Body of pancreas (tissue), 4 donors: ENCODE results near the gene GRIN2D. TPM values are rescaled to one million over a fixed set of nuclear protein-coding genes. Genes with fewer than 3 reads are reported as not detected.

Source experiments
- ATAC-seq: fragments of 150-250 bp; one replicate; pipeline ENCODE4 v1.9.1; 2016
- DNase-seq, 4 donors: peaks; one replicate each; pipeline ENCODE4 v3.0.0-alpha.2; 2019
- H3K27ac ChIP-seq, 4 donors: fragments of 200-600 bp; sonication (generic); 1 replicate in 3 of 4; 2 replicates in 1 of 4; pipeline versions ENCODE4 v1.5.1 to v1.6.1; 2016 to 2019; ENCODE audit warnings: mild to moderate bottlenecking in 1 of 4, mixed read lengths in 1 of 4, moderate library complexity in 1 of 4
- H3K27me3 ChIP-seq, 2 donors: fragments of 200-600 bp; sonication (generic); one replicate each; pipeline ENCODE4 v1.6.0; 2016; ENCODE audit warnings: mild to moderate bottlenecking in 1 of 2
- H3K36me3 ChIP-seq, 2 donors: fragments of 200-600 bp; sonication (generic); replicated peaks in 1 of 2; 2 replicates each; pipeline ENCODE4 v1.5.1; 2016; ENCODE audit warnings: low read depth in 2 of 2; ENCODE audit not compliant: insufficient read depth in 1 of 2
- H3K4me1 ChIP-seq: fragments of 200-600 bp; sonication (generic); one replicate; pipeline ENCODE4 v1.6.0; 2016
- H3K4me3 ChIP-seq, 2 donors: fragments of 200-600 bp; sonication (generic); 1 replicate in 1 of 2; 2 replicates in 1 of 2; pipeline ENCODE4 v1.5.1; 2016 to 2019
- H3K9me3 ChIP-seq, 3 donors: fragments of 200-600 bp; sonication (generic); 1 replicate in 2 of 3; 2 replicates in 1 of 3; pipeline ENCODE4 v1.5.1; 2016
- POLR2A ChIP-seq, 3 donors: fragments of 450-650 bp; IDR thresholded peaks; one replicate each; pipeline ENCODE4 v1.6.1; 2016; ENCODE audit warnings: antibody characterized with exemption in 3 of 3, mild to moderate bottlenecking in 2 of 3
- WGBS, 2 donors: methylation state at CpG; one replicate each; pipeline ENCODE4 v1.1.5; 2017; 5-methylcytosine and 5-hydroxymethylcytosine counted together
- intact Hi-C: fragments of 100-400 bp; cut with DNase I; formaldehyde crosslinking; loops from one replicate; pipeline ENCODE4 v1.15.1; 2023
- total RNA-seq, 2 donors: library from RNA; depleted of rRNA; stranded (reverse); fragments of >200 nt; gene quantifications; one replicate each; pipeline ENCODE4 v1.1.0, GENCODE V29; 2016
- TF ChIP-seq, protein P1 (sequence below), 7 experiments: fragments of 450-650 bp in 4 of 7; fragments of 200-600 bp in 3 of 7; sonication (generic) in 3 of 7; IDR thresholded peaks; one replicate each; pipeline ENCODE4 v1.5.1; 2016 to 2019; ENCODE audit warnings: antibody characterized with exemption in 7 of 7

Gene GRIN2D
- total RNA-seq, 2 donors from 2014 or later: 0.26 to 2.0 TPM

DNA sequence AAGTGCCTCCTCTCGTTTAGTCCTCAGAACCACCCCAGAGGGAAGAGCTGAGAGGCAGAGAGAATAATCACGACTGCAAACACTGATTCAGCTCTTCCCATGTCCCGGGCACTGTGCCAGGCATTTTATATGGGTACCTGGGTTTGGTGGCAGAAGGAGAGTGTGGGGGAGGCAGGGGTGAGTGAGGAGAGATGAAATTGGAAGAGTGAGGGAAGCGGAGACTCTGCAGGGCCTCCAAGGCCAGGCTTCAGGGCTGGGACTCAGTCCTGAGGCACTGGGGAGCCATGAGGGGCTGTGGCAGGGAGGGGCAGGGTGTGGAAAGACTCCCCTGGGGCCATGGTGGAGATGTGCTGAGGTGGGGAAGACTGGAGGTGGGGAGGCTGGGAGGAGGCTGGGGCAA, 20.6 kb upstream of the GRIN2D start:
- Histone ChIP-seq H3K36me3 (no peaks in the 10 kb centered on the region), H3K27me3 (no peaks in the 10 kb centered on the region), H3K27ac (no peak overlapping the region), H3K4me3 (no peak overlapping the region), H3K4me1 (peaks cover 12% of the 10 kb centered on the region), H3K9me3 (no peaks in the 10 kb centered on the region)
- intact Hi-C loops: no loop called here
- TF ChIP-seq POLR2A (IDR thresholded peaks at IDR 0.05): no peak
- TF ChIP-seq, protein P1, sequence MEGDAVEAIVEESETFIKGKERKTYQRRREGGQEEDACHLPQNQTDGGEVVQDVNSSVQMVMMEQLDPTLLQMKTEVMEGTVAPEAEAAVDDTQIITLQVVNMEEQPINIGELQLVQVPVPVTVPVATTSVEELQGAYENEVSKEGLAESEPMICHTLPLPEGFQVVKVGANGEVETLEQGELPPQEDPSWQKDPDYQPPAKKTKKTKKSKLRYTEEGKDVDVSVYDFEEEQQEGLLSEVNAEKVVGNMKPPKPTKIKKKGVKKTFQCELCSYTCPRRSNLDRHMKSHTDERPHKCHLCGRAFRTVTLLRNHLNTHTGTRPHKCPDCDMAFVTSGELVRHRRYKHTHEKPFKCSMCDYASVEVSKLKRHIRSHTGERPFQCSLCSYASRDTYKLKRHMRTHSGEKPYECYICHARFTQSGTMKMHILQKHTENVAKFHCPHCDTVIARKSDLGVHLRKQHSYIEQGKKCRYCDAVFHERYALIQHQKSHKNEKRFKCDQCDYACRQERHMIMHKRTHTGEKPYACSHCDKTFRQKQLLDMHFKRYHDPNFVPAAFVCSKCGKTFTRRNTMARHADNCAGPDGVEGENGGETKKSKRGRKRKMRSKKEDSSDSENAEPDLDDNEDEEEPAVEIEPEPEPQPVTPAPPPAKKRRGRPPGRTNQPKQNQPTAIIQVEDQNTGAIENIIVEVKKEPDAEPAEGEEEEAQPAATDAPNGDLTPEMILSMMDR (IDR thresholded peaks at IDR 0.05): no peak
- ATAC-seq: no peak
- DNase-seq: peak in 3 of 4 donors; percentile 57 to 62 (median 62)
- WGBS, 2 donors: 57 to 58% methylated on average over 4 of the region's 4 CpGs

DNA sequence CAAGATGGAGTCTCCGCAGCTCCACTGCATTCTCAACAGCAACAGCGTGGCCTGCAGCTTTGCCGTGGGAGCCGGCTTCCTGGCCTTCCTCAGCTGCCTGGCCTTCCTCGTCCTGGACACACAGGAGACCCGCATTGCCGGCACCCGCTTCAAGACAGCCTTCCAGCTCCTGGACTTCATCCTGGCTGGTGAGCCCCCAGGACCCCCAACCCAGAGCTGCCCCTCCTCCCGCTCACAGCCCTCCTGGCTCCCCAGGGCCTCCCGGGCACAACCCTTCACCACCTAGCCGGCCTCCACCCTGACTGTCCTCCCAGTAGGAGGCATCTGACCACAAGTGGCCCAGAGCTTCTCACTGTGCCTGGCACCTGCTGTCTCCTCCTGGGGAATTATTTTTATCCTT, 19.9 kb upstream of the GRIN2D start:
- Histone ChIP-seq H3K4me3 (no peak overlapping the region), H3K9me3 (no peaks in the 10 kb centered on the region), H3K27me3 (no peaks in the 10 kb centered on the region), H3K36me3 (no peaks in the 10 kb centered on the region), H3K27ac (no peak overlapping the region), H3K4me1 (peaks cover 7% of the 10 kb centered on the region)
- intact Hi-C loops: no loop called here
- TF ChIP-seq, protein P1 (IDR thresholded peaks at IDR 0.05): no peak
- TF ChIP-seq POLR2A (IDR thresholded peaks at IDR 0.05): no peak
- ATAC-seq (no peak), DNase-seq (no peak)
- WGBS, 2 donors: 85 to 89% methylated on average over 8 to 10 of the region's 11 CpGs

DNA sequence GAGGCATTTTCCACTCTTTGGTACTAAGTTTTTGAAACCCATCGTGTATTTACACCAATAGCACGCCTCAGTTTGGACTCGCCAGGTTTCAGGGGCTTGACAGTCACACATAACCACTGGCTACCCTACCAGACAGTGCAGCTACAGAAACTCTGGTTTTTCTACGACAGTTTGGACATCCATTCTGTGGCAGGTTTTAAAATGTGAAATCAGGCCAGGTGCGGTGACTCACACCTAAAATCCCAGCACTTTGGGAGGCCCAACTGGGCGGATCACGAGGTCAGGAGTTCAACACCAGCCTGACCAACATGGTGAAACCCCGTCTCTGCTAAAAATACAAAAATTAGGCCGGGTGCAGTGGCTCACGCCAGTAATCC, 15.3 kb upstream of the GRIN2D start:
- no peaks in the 10 kb centered on the region for H3K4me1 ChIP-seq
- WGBS, 2 donors: 85 to 87% methylated on average over 10 of the region's 10 CpGs
- H3K27me3 ChIP-seq: no peaks in the 10 kb centered on the region
- no peak for ATAC-seq
- TF ChIP-seq, protein P1 (IDR thresholded peaks at IDR 0.05): no peak
- no peak for TF ChIP-seq POLR2A (IDR thresholded peaks at IDR 0.05)
- no peak overlapping the region for H3K4me3 ChIP-seq
- H3K27ac ChIP-seq: no peak overlapping the region
- peaks cover 0 to 3% of the 10 kb centered on the region in 2 donors for H3K36me3 ChIP-seq
- DNase-seq: no peak
- no peaks in the 10 kb centered on the region for H3K9me3 ChIP-seq
- intact Hi-C loops: no loop called here

DNA sequence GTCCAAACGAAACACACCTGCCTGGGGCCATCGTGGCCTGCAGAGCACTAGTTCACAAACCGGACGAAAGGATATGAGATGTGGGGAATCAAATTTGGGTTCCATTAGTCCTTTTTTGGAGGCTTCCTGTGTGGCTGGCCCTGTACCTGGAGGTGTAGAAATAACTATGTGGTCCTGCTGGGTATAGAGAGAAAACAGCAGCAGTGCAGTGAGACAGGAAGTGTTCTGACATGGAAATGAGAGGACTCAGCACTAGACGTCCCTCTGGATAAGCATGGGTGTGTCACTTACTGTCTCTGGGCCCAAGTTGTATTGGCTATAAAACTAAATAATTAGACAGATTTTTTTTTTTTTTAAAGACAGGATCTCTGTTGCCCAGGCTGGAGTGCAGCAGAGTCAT, 14.4 kb upstream of the GRIN2D start:
- ATAC-seq: no peak
- TF ChIP-seq POLR2A (IDR thresholded peaks at IDR 0.05): no peak
- TF ChIP-seq, protein P1 (IDR thresholded peaks at IDR 0.05): no peak
- 80 to 82% methylated on average over 5 of the region's 5 CpGs for WGBS, 2 donors
- no peaks in the 10 kb centered on the region for H3K27me3 ChIP-seq
- H3K9me3 ChIP-seq: no peaks in the 10 kb centered on the region
- H3K36me3 ChIP-seq: peaks cover 4 to 10% of the 10 kb centered on the region in 2 donors
- intact Hi-C loops: no loop called here
- DNase-seq: no peak
- H3K4me3 ChIP-seq: no peak overlapping the region
- no peaks in the 10 kb centered on the region for H3K4me1 ChIP-seq
- H3K27ac ChIP-seq: no peak overlapping the region

DNA sequence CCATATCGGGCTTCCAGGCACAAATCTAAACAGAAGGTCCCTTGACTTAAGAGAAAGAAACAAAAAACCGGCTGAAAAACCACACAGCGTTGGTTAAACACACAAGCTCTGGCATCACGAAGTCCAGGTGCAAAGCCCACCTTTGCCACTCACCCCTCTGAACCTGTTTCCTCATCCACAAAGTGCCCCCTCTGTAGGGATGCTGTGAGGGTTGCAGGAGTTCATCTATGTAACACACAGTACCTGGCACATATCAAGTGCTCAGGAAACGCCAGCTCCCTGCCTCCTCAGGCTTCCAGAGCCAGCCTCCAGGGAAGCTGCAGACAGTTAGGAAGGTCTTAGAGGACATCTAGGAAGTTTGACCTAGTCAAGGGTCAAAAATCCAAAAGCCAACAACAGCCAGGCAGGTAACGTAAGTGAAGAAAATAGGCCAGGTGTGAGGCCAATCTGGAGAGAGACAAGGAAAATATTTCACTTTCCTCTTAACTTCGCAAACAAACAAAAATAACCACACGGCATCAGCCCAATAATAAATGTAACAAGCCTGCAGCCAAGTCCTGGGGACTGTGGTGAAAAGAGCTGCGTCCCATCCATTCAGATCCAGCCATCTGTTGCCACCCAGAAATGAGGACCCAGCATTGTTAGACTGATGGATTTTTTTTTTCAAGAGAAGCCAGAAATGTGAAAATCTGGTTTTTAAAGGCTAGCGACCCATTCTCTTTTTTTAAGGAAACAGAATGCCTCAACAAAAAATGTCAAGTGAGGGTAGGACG, 12.1 kb upstream of the GRIN2D start:
- ATAC-seq: no peak
- Histone ChIP-seq H3K27me3 (no peaks in the 10 kb centered on the region), H3K9me3 (no peaks in the 10 kb centered on the region), H3K4me3 (no peak overlapping the region), H3K36me3 (peaks cover 12 to 25% of the 10 kb centered on the region in 2 donors), H3K27ac (no peak overlapping the region), H3K4me1 (no peaks in the 10 kb centered on the region)
- intact Hi-C loops: no loop called here
- WGBS, 2 donors: 85 to 89% methylated on average over 11 of the region's 11 CpGs
- no peak for DNase-seq
- TF ChIP-seq, protein P1 (IDR thresholded peaks at IDR 0.05): no peak
- no peak for TF ChIP-seq POLR2A (IDR thresholded peaks at IDR 0.05)
